Peyer's patch (tissue), 4 donors: ENCODE data around the gene SPEF2.

Experiments
- CTCF ChIP-seq, 6 experiments: fragments of 450-650 bp in 4 of 6; fragments of 200-600 bp in 2 of 6; sonication (generic) in 1 of 6; IDR thresholded peaks; one replicate each; pipeline ENCODE4 v1.5.1; 2017 to 2019; ENCODE audit warnings: antibody characterized with exemption in 6 of 6, mild to moderate bottlenecking in 3 of 6, moderate library complexity in 1 of 6
- POLR2A ChIP-seq, 2 donors: fragments of 450-650 bp; IDR thresholded peaks; one replicate each; pipeline ENCODE4 v1.5.1; 2017; ENCODE audit warnings: antibody characterized with exemption in 2 of 2, mild to moderate bottlenecking in 2 of 2, moderate library complexity in 2 of 2

- TF ChIP-seq CTCF (IDR thresholded peaks at IDR 0.05) (no peak), POLR2A (IDR thresholded peaks at IDR 0.05) (no peak)
These were observed 172.2 kb downstream of the SPEF2 start for GRCh38 chr5:35789732-35790456.
